ENCODE measurements around the gene SFXN5. TPM values are rescaled to one million over a fixed set of nuclear protein-coding genes. Genes with fewer than 3 reads are reported as not detected.

The SFXN5 gene
- total RNA-seq, 1 donor from 2014 or later: 9.3 TPM

DNA sequence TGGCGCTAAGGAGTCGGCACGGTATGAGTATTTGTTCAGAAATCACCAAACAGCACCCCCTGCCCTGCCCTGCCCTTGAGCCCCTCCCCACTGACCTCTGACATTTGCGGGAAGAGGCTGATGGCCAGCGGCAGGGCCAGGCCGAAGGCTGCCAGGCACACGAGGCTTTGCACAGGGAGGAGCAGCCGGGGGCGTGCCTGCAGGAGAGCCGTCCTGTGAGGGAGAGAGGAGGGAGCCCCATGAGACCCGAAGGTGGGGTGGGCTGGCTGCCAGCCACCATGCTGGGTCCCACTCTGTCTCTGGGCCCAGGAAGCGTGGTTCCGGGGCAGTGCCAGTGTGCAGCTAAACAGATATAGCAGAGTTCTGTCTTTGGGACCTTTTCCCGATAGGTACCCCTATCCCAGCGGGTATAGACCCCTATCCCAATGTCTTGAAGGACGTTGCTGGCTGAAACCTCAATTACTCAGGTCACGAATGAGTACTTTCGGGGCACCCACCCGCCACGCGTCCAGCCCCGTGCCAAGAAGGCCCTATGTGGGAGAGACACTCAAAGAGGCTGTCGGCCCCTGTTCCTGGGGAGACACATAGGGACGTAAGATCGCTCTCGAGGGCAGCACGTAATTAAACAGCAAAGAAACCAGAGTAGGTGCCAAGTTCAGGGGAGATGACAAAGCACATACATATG is 110.3 kb downstream of the SFXN5 start:
- H3K4me3 ChIP-seq: no peak overlapping the region
- intact Hi-C loops (cut with DNase I): no loop called here
- H3K36me3 ChIP-seq: no peaks in the 10 kb centered on the region
- DNase-seq (ENCODE audit: low spot score in 2 of 2): no peak
- no peak overlapping the region for H3K27ac ChIP-seq
- H3K4me1 ChIP-seq: no peaks in the 10 kb centered on the region
- H3K27me3 ChIP-seq: no peaks in the 10 kb centered on the region
- TF ChIP-seq, protein P1, sequence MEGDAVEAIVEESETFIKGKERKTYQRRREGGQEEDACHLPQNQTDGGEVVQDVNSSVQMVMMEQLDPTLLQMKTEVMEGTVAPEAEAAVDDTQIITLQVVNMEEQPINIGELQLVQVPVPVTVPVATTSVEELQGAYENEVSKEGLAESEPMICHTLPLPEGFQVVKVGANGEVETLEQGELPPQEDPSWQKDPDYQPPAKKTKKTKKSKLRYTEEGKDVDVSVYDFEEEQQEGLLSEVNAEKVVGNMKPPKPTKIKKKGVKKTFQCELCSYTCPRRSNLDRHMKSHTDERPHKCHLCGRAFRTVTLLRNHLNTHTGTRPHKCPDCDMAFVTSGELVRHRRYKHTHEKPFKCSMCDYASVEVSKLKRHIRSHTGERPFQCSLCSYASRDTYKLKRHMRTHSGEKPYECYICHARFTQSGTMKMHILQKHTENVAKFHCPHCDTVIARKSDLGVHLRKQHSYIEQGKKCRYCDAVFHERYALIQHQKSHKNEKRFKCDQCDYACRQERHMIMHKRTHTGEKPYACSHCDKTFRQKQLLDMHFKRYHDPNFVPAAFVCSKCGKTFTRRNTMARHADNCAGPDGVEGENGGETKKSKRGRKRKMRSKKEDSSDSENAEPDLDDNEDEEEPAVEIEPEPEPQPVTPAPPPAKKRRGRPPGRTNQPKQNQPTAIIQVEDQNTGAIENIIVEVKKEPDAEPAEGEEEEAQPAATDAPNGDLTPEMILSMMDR (IDR thresholded peaks at IDR 0.05): no peak
- no peaks in the 10 kb centered on the region for H3K9me3 ChIP-seq

DNA sequence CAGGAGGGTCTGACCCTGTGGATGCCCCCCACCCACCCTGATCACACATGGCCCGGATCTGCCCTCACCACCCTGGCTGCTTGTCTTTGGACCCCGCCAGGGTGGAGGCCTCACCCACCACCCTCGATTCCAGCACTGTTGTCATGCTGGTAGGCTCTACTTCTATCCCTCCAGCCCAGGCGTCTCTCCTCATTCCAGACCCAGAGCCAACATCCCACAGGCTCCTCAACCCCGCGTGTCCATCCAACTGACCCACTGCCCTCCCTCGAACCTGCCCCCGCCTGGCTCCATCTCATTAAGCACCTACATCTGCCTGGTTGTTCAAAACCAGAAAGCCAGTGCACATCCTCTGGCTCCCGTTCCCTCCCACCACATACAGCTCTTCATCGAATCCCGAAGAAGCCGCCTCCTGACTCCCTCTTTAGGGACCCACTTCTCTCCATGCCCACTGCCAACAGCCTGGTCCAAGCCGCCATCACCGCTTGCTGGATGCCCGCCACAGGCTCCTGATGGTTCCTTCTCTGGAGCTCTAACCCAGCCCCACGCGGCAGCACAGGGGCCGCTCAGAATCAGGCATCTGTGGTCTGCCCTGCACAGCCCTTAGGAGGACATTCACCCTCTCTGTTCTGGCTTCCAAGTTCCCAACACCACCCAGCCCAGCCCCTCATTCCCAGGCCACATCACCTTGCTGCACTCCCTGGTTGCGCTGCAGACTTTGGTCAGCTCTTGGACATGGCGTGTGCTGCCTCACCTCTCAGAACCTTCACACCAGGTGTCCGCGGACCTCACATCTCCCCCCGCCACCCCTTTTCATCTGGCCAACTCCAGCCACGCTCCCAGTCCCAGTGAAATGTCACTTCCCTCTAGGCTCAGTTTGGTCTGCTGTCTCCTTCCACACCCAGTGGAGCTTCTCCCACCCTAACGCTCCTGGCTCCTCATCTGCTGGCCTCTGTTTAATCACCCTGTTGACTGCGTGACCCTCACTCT is 111.2 kb downstream of the SFXN5 start:
- DNase-seq (ENCODE audit: low spot score in 2 of 2): no peak
- Histone ChIP-seq H3K4me3 (no peak overlapping the region), H3K4me1 (no peaks in the 10 kb centered on the region), H3K27ac (no peak overlapping the region), H3K27me3 (no peaks in the 10 kb centered on the region), H3K36me3 (no peaks in the 10 kb centered on the region), H3K9me3 (no peaks in the 10 kb centered on the region)
- TF ChIP-seq, protein P1 (IDR thresholded peaks at IDR 0.05): no peak
- intact Hi-C loops (cut with DNase I): no loop called here

DNA sequence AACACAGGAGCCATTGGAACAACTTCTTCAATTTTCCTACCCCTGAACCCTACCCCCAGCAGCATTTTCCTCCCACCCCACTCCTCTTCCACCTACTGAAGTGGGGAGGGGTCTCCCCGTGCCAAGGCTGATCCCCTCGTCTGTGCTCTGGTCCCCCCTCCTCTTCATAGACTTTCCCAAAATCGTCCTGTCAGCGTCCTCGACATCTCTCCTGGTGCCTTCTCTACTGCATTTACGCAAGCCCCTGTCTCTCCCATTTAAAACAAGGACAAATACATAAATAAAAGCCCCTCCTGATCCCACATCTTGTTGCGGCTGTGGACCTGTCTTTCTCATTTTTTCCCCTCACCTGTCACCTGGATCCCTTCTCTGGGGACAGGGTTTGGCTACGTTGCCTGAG is 112.0 kb downstream of the SFXN5 start:
- Histone ChIP-seq H3K27me3 (no peaks in the 10 kb centered on the region), H3K9me3 (no peaks in the 10 kb centered on the region), H3K4me1 (no peaks in the 10 kb centered on the region), H3K4me3 (no peak overlapping the region), H3K27ac (no peak overlapping the region), H3K36me3 (no peaks in the 10 kb centered on the region)
- TF ChIP-seq, protein P1 (IDR thresholded peaks at IDR 0.05): no peak
- intact Hi-C loops (cut with DNase I): no loop called here
- DNase-seq (ENCODE audit: low spot score in 2 of 2): no peak

DNA sequence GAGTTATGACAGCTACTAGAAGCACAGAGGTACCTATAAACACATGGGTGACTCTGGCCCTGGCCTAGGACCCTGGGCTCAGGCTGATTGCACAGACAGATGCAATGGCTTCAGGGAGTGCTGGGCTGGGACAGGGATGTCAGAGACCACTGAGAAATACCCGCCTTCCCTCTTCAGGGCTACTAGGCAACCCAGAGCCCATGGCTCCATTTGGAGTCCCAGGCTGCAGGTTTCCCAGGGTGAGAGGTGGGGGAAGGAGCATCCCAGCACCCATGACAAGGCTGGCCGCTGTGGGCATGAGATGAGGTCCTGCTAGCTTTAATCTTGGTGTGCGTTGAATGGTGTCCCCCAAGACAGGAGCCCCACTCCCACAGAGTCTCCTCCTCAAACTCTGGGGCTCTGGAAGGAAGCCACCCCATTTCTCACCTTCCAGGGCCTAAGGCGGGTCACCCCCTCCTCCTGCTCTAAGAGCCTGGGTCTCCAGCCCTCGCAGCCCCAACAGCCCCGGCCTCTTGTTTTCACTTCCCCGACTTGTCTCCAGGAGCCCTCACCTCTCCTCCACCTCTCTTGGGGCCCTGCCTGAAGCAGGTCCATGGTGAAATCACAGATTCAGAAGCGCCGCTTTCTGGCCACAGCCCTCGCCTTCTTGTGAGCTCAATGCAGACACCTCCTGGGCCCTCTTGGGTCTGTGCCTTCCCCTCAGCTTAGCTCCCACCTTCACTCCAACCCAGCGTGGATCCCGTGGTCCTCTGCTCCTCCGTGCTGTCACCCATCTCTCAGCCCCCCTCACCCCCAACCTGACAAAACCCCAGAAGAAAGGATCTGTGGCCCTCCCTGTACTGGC is 112.7 kb downstream of the SFXN5 start:
- no peaks in the 10 kb centered on the region for H3K4me1 ChIP-seq
- H3K36me3 ChIP-seq: no peaks in the 10 kb centered on the region
- no peak for DNase-seq (ENCODE audit: low spot score in 2 of 2)
- no peaks in the 10 kb centered on the region for H3K27me3 ChIP-seq
- TF ChIP-seq, protein P1 (IDR thresholded peaks at IDR 0.05): no peak
- H3K9me3 ChIP-seq: no peaks in the 10 kb centered on the region
- no peak overlapping the region for H3K4me3 ChIP-seq
- no peak overlapping the region for H3K27ac ChIP-seq
- intact Hi-C loops (cut with DNase I): no loop called here

DNA sequence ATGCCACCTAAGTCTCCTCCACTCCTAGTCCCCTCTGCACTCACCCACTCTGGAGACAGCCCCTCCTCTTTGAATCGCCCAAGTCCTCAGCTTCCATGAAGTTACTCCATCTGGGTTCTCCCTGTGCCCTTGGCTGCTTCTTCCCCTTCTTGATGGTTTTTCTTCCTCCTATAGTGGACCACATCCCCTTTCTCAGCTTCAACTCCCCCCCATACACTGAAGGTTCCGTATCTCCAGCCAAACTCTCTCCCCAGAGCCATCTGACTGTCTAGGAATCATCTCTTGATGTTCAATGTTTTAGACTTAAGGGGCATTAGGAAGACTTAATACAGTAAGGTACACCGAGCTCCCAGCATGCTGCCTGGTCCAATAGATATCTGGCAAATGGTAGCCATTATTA is 114.6 kb downstream of the SFXN5 start:
- intact Hi-C loops (cut with DNase I): no loop called here
- no peaks in the 10 kb centered on the region for H3K27me3 ChIP-seq
- DNase-seq (ENCODE audit: low spot score in 2 of 2): no peak
- no peak overlapping the region for H3K27ac ChIP-seq
- H3K4me1 ChIP-seq: no peaks in the 10 kb centered on the region
- no peaks in the 10 kb centered on the region for H3K36me3 ChIP-seq
- TF ChIP-seq, protein P1 (IDR thresholded peaks at IDR 0.05): no peak
- H3K4me3 ChIP-seq: no peak overlapping the region
- H3K9me3 ChIP-seq: no peaks in the 10 kb centered on the region
